A549 treated with GW870086 at 1 μM for 4 hours (cell line): Measurements from ENCODE around the gene CISD3. TPM values are rescaled to one million over a fixed set of nuclear protein-coding genes. Genes with fewer than 3 reads are reported as not detected.

Experiments used
- total RNA-seq: library from RNA; stranded (reverse); fragments of 200-300 nt; extraction: Qiagen RNA extraction; gene quantifications from 5 replicates; pipeline ENCODE4 v1.2.3, GENCODE V29; 2022; ENCODE audit warnings: low read depth

The CISD3 gene, protein sequence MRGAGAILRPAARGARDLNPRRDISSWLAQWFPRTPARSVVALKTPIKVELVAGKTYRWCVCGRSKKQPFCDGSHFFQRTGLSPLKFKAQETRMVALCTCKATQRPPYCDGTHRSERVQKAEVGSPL
- 53.3 to 103 TPM (median 92.4 TPM) in 5 replicates for total RNA-seq

DNA sequence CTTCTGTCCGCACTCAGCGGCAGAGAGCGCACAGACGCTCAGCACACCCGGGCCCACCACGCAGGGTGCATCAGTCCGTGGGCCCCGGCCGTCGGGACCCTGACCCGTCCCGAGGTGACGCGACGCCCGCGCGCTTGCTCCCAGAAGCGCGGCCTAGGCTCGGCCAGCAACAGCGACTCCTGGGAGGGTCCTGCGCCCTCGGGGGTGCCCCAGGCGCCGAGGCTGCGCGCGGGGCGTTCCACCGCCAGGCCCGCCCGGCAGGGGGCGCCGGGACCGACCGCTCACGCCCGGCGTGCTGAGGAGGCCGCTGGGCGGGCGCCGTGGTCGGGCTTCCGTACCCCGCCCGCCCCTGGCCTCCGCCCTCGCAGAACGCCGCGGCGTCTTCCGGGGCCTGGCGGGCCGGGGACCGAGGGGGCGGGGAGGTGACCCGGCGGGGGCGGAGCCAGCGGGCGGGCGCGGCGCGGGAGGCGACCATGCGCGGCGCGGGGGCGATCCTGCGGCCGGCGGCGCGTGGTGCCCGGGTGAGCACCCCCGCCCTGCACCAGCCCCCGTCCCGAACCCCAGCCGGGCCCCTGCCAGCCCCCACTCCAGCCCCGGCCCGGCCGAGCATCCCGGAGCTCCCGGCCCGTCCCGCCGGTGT, at the start of gene CISD3:
CISD3 (plus strand) TSS at position 456 of the 640 bp plus-strand sequence; CDS start at position 474, 18 bp downstream.

DNA sequence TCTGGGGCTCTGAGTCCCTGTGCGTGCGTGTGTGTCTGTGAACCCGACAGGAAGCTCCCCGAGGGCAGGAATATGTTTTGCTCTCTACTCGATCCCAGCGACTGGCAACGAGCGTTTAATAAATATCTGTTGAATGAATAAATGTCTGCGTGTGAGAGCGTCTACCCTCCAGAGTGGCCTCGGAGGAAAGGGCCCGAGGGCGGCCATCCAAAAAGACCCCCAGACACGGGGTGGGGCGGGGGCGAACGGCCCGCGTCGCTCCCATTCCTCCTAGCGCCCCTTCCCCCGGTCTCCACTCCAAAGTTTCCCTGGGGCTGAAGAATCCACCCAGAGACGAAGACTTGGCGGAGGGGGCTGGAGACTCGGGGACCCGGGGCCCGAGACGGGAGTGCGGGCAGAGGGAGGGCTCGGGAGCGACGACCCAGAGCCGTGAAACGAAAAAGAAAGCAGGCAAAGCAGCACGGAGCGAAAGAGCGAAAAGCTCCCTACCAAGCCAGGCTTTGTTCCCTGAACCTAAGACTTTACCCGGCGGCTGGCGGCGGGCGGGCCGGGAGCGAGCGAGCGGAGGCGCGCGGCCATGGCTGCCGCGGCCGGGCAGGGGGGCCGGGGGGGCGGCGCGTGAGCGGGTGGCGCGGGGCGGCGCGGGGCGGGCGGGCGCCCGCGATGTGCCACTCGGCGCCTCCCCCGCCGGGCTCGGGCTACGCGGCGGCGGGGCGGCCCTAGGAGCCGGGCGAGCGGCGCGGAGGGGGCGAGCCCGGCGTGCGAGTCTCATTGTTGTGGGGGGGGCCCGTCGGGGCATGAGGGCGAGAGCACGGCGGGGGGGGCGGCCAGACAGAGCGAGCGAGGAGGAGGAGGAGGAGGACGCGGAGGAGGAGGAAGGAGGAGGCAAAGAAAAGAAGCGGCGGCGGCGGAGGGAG, 25.3 kb upstream of the CISD3 start, which contains the start of gene MLLT6:
MLLT6 (plus strand) TSS at position 668 of the 917 bp plus-strand sequence. CDS start 360 bp downstream, outside the sequence.

DNA sequence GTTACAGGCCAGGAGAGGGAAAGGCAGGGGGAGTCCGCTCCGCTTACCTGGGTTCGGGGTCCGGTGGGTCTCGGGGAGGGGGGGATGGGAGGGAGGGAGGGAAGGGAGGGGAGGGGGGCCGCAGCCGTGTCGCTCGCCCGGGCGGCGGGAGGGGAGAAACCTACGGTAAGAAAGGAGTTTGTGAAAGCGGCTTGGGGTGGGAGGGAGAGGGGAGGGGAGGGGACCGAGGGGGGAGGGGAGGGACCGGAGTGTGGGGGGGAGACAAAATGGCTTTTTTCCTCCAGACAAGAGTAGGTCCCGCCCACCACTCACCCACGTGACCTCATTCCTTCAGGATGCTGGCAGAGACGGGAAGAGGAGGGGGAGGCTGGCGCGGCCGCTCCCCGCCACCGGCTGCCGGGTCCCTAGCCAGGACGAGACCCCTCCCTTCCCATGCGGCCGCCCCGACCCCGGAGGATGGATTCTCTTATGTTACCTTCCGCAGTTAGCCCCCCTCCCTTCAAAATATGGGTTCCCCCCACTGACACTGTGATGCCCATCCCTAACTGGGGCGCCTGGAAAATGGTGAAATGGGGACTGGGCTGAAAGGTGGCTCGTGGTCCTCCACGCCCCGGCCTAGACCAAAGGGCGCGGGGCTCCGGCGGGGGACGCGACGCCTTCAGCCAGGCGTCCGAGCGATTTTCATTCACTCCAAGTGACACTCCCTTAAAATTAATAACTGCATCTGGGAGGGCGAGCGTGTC, 18.2 kb downstream of the CISD3 start, which contains the start of gene PCGF2:
PCGF2 (minus strand) TSS at position 188 of the 743 bp plus-strand sequence. CDS start 7,934 bp downstream, outside the sequence.

DNA sequence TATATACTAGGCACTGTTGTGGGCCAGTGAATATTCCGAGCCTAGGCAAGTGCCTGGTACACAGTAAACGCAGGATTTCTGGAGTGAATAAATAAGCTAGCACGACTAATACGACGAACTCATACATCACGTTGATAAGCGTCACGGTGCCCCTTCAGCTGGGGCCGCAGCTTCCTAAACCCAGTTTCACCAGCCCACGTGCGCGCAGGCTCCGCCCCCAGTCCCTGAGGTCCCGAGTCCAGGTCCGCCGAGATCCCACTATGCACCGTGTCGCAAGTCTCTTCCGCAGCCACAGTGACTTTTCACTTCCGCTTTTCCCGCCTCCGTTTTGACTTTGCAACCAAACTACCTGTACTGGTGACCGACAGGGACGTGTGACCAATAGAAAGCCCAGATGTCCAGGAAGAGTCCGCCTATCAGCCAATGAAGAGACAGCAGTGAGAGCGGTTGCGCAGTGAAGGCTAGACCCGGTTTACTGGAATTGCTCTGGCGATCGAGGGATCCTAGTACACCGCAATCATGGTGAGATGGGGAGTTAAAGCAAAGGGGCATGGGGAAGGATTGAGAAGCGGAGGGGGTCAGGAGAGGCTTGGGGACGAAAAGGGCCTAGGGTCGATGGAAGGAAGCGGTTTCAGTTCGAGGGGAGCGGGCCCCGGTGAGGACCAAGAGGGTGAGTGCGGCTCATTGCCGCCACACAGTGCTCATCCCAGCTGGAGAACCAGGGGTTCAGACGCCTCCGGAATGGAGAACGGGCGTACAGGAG, 22.3 kb downstream of the CISD3 start, which contains the start of gene PSMB3:
PSMB3 (plus strand) TSS at position 434 of the 763 bp plus-strand sequence; CDS start at position 520, 86 bp downstream.

Other genes with a start within 250 kb of the CISD3 start
- gene SRCIN1, start 124.4 kb upstream of the CISD3 start, total RNA-seq = 1.4 to 3.1 TPM (median 2.6 TPM) in 5 replicates
- 9.8 to 13.2 TPM (median 12.6 TPM) in 5 replicates for gene EPOP, start 55.4 kb upstream of the CISD3 start, total RNA-seq
- gene MLLT6, start 25.1 kb upstream of the CISD3 start, total RNA-seq = 20.1 to 31.5 TPM (median 29.5 TPM) in 5 replicates
- gene PCGF2, start 18.0 kb downstream of the CISD3 start, total RNA-seq = 31.5 to 53.9 TPM (median 52.9 TPM) in 5 replicates
- gene PSMB3, start 22.4 kb downstream of the CISD3 start, total RNA-seq = 356 to 463 TPM (median 422 TPM) in 5 replicates
- 33.1 to 45.1 TPM (median 42.1 TPM) in 5 replicates for gene PIP4K2B, start 69.2 kb downstream of the CISD3 start, total RNA-seq
- 20.5 to 24.6 TPM (median 21.7 TPM) in 5 replicates for gene CWC25, start 95.0 kb downstream of the CISD3 start, total RNA-seq
- gene RPL23, start 123.4 kb downstream of the CISD3 start, total RNA-seq = 2,567 to 3,166 TPM (median 2,626 TPM) in 5 replicates
- 255 to 274 TPM (median 264 TPM) in 5 replicates for gene LASP1, start 139.7 kb downstream of the CISD3 start, total RNA-seq
- not detected in 5 replicates for gene FBXO47, start 237.1 kb downstream of the CISD3 start, total RNA-seq